G401.6 (cell line): ENCODE measurements around the gene RPEL1.
"Not testable (repeated sequence)": the region's sequence is repeated elsewhere in the genome, so short reads cannot be mapped to it uniquely, and the experiment has no call there.

Experiments used
- FAIRE-seq: peaks from 2 replicates; lab custom pipeline; 2012; peaks lifted over from hg19 to GRCh38; lab: Jason Lieb, UNC

The RPEL1 gene

DNA sequence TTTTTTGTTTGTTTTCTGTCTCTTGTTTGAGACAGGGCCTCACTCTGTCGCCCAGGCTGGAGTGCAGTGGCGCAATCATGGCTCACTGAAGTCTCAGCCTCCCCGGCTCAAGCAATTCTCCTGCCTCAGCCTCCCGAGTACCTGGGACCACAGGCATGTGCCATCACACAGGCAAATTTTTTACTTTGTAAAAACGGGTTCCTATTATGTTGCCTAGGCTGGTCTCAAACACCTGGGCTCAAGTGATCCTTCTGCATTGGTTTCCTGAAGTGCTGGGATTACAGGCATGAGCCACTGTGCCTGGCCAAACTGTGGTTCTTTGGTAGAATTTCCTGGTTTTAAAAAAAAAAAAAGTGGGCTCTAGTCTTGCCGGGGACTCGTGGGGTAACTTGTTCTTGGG, at the start of gene RPEL1:
TSS of gene RPEL1 (plus strand) at position 301 of the 400 bp plus-strand sequence. CDS start 110 bp downstream, outside the sequence.
- not testable (repeated sequence) for FAIRE-seq

DNA sequence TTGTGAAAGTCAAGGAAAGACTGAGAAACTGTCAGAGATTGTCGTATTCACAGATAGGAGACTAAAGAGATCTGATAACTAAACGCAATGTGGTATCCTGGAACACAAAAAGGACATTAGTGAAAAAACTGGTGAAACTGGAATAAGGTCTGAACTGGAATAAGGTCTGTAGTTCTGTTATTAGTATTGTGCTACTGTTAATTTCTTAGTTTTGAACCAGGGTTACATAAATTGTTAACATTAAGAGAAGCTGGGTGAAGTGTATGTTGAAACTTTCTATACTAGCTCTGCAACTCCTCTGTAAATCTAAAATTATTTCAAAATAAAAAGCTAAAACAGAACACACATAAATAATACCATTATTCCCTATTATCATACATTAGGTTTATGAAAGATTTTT, 49.2 kb upstream of the RPEL1 start:
- FAIRE-seq = peak; percentile 44

- FAIRE-seq = no peak
Observed at GRCh38 chr10:103197174-103197573, 48.5 kb upstream of the RPEL1 start.

- FAIRE-seq = no peak
Observed at GRCh38 chr10:103197903-103198302, 47.8 kb upstream of the RPEL1 start.

DNA sequence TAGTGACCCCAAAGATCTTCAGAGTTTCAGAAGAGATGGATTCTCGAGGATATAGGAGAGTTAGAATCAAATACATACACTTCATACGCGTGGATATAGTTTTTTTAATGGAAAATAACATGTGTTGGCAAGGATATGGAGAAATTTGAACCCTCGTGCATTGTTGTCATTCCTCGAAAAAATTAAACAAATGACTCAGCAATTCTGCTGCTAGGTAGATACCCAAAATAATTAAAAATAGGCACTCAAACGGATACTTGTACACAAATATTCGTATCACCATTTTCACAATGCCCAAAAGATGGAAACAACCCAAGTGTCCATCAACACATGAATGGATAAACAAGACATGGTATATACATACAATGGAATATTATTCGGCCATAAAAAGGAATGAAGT, 47.0 kb upstream of the RPEL1 start:
- FAIRE-seq = no peak

DNA sequence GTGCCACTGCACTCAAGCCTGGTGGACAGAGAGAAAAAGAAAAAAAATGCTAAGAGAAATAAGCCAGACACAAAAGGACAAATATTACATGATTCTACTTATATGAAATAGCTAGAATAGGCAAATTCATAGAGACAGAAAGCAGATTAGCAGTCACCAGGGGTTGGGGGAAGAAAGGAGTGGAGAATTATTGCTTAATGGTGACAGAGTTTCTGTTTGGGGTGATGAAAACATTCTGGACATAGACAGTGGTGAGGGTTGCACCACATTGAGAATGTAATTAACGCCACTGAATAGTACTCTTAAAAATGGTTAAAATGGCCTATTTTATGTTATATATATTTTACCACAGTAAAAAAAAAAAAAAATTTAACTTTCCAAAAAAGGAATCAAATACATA, 46.2 kb upstream of the RPEL1 start:
- FAIRE-seq = peak; percentile 34

DNA sequence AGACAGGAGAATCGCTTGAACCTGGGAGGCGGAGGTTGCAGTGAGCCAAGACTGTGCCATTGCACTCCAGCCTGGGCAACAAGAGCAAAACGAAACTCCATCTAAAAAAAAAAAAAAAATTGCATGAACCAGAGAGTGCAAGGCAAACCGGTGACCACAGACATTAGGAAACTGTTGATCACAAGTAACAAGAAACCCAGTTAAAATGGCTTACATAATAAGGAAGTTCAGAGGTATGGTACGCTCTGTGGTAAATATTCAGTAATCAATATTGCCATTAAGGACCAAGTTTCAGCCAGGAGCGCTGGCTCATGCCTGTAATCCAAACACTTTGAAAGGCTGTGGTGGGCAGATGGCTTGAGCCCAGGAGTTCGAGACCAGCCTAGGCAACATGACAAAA, 43.4 kb upstream of the RPEL1 start:
- FAIRE-seq = no peak

GRCh38 chr10:103203466-103203865, 42.2 kb upstream of the RPEL1 start:
- no peak for FAIRE-seq

GRCh38 chr10:103204353-103205255, 41.1 kb upstream of the RPEL1 start:
- peak; percentile 96 for FAIRE-seq

- FAIRE-seq = peak; percentile 36
Observed at GRCh38 chr10:103205401-103205800, 40.3 kb upstream of the RPEL1 start.

DNA sequence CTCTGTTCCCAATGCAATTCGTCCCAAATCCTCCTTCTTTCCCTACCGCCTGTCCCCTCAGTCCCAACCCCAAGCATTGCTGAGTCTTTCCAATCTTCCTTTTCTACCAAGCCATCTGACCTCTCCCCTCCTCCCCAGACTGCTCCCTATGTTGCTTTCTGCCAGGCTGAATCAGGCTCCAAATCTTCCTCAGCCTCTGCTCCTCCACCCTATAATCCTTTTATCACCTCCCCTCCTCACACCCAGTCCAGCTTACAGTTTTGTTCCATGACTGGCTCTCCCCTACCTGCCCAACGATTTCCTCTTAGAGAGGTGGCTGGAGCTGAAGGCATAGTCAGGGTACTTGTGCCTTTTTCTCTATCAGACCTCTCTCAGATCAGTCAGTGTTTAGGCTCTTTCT, 39.0 kb upstream of the RPEL1 start:
- FAIRE-seq = peak; percentile 46

DNA sequence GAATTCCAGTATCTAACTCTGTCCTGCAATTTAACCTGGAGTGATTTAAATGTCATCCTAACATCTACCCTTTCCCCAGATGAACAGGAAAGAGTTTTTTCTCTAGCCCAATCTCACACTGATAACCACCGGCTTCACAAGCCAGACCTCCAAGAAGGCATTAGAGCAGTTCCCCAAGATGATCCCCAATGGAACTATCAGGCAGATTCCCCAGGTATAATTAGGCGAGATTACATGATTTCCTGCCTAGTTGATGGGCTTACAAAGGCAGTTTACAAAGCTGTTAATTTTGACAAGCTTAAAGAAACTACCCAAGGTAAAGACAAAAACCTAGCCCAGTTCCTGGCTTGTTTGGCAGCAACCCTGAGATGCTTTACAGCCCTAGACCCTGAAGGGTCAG, 38.5 kb upstream of the RPEL1 start:
- no peak for FAIRE-seq

DNA sequence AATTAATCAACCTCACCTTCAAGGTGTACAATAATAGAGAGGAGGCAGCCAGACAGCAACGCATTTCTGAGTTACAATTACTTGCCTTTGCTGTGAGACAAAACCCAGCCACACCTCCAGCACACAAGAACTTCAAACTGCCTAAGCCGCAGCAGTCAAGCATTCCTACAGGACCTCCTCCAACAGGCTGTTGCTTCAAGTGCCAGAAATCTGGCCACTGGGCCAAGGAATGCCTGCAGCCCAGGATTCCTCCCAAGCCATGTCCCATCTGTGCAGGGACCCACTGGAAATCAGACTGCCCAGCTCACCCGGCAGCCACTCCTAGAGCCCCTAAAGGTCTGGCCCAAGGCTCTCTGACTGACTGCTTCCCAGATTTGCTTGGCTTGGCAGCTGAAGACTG, 38.0 kb upstream of the RPEL1 start:
- peak; percentile 66 for FAIRE-seq

DNA sequence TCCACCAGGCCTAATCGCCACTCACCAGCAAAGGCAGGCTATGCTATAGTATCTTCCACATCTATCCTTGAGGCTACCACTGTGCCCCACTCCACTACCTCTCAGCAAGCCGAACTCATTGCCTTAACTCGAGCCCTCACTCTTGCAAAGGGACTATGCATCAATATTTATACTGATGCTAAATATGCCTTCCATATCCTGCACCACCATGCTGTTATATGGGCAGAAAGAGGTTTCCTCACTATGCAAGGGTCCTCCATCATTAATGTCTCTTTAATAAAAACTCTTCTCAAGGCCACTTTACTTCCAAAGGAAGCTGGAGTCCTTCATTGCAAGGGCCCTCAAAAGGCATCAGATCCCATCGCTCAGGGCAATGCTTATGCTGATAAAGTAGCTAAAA, 35.4 kb upstream of the RPEL1 start:
- FAIRE-seq = not testable (repeated sequence)

GRCh38 chr10:103215601-103216000, 30.1 kb upstream of the RPEL1 start:
- peak; percentile 88 for FAIRE-seq

- FAIRE-seq = peak; percentile 83
Observed at GRCh38 chr10:103216362-103216761, 29.3 kb upstream of the RPEL1 start.

DNA sequence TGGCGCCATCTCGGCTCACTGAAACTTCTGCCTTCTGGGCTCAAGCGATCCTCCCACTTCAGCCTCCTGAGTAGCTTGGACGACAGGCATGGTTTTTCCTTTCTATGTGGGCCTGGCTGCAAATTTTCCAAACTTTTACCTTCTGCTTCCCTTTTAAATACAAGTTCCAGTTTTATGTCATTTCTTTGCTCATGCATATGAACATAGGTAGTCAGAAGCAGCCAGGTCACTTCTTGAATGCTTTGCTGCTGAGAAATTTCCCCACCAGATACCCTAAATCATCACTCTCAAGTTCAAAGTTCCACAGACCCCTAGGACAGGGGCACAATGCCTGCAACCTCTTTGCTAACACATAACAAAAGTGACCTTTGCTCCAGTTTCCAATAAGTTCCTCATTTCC, 21.6 kb upstream of the RPEL1 start:
- no peak for FAIRE-seq

- not testable (repeated sequence) for FAIRE-seq
Observed at GRCh38 chr10:103224721-103225120, 21.0 kb upstream of the RPEL1 start.

DNA sequence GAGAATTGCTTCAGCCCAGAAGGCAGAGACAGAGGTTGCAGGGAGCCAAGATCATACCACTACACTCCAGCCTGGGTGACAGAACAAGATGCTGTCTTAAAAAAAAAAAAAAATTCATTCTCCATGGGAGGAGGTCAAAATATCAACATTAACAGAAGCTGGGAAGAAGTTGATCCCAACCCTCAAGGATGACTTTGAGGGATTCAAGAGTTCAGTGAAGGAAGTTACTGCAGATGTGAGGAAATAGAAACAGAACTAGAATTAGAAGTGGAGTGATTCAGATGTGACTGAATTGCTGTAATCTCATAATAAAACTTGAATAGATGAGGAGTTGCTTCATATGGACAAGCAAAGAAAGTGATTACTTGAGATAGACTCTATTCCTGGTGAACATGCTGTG, 19.7 kb upstream of the RPEL1 start:
- no peak for FAIRE-seq

DNA sequence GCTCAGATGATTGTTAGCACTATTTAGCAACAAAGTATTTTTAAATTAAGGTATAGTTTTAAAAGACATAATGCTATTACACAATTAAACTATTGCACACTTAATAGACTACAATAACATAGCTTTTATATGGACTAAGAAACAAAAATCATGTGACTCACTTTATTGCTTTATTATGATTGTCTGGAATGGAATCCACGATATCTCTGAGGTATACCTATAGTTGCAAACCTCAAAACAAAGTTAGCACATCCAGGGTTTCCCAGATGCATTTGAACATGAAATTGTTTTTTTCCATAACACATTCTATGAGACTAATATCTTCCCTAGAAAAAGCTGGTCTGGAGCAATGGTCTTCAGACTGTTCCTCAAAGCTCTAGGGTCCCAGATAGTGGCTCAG, 18.3 kb upstream of the RPEL1 start:
- FAIRE-seq = no peak

DNA sequence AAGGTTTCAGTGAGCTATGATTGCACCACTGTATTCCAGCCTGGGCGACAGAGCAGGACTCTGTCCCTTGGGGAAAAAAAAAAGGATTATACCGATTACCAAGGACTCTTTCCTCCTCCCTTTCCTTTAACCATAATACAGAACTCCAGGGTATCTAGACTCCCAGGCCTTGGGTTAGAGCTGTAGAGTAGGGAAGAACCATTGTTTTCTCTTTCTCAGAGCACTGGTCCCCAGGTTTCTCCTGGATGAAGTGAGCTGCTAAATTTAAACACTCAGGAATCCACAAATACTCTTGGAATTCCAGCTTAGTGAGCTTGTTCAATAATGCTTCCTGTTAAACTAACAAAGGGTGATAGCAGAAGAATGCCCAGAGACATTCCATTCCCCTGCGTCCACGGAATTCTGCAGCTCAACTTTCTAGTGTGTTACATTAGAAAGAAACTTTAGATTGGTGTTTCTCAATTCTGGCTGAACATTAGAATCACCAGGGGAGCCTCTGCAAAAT, 14.6 kb upstream of the RPEL1 start:
- FAIRE-seq = peak; percentile 99

DNA sequence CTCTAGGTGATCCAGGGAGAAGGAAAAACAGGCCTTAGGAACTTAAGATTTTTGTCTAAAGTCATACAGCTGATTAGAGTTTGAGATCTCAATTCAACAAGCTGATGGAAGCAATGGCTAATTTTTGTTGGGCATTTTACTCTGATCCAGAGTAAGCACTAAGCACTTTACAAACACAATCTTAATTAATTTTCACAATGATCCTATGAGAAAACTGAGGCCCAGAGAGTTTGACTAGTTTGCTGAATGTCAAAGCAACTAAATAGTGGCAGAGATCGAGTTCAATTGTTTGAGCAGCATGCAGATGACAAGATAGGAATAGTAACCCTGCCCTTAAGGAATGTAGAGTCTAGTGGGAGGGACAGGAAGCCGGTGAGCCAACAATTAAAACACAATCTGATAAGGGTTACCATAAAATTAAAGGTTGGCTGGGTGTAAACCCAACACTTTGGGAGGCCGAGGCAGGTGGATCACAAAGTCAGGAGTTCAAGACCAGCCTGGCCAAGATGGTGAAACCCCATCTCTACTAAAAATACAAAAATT, 13.5 kb upstream of the RPEL1 start:
- peak; percentile 28 for FAIRE-seq

GRCh38 chr10:103232772-103233488, 12.8 kb upstream of the RPEL1 start:
- no peak for FAIRE-seq
